Suprapubic skin (tissue), 3 donors: ENCODE measurements around the gene TNFAIP2.

Source experiments
- CTCF ChIP-seq, 2 donors: fragments of 200-600 bp in 1 of 2; fragments of 450-650 bp in 1 of 2; sonication (generic) in 1 of 2; IDR thresholded peaks; one replicate each; pipeline ENCODE4 v1.5.1; 2016 to 2019; ENCODE audit warnings: antibody characterized with exemption in 2 of 2, mild to moderate bottlenecking in 1 of 2, moderate library complexity in 1 of 2
- EP300 ChIP-seq: sonication (generic); formaldehyde crosslinking; IDR thresholded peaks from one replicate; pipeline ENCODE4 v1.6.1; 2017; ENCODE audit warnings: antibody characterized with exemption

DNA sequence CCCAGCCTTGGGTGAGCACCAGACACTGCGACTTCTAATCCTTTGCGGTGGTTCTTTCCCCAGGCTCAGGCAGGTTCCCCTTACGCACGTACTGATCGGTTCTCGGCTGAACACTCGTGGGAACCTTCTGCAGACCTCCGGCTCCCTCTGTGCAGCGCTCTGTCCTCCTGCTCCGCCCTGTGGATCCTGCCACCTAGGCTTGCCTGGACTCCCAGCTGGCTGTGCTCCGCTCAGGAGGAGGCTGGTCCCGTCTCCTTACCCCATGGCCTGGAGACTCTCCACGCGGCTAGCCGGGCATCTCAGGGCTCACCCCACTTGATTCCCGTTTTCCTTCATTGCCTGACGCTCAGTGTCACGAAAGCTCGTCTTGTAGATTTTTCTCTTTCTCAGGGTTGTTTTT, 34.7 kb downstream of the TNFAIP2 start:
- TF ChIP-seq CTCF (IDR thresholded peaks at IDR 0.05) (no peak), EP300 (no peak)
